Stimulated activated CD4-positive, alpha-beta T cell treated with anti-CD3 and anti-CD28 coated beads, Interleukin-12 subunit alpha, Interleukin-12 subunit beta, amount 100 ng/mL, for 48 hours (primary cell): ENCODE data around the gene ZBTB32.
"Not testable (repeated sequence)": the region's sequence is repeated elsewhere in the genome, so short reads cannot be mapped to it uniquely, and the experiment has no call there.

Experiments
- DNase-seq, 3 donors: peaks; one replicate each; pipeline ENCODE4 v3.0.0-alpha.2; 2020; ENCODE audit warnings: low read depth in 2 of 3, low spot score in 1 of 3

The ZBTB32 gene, protein sequence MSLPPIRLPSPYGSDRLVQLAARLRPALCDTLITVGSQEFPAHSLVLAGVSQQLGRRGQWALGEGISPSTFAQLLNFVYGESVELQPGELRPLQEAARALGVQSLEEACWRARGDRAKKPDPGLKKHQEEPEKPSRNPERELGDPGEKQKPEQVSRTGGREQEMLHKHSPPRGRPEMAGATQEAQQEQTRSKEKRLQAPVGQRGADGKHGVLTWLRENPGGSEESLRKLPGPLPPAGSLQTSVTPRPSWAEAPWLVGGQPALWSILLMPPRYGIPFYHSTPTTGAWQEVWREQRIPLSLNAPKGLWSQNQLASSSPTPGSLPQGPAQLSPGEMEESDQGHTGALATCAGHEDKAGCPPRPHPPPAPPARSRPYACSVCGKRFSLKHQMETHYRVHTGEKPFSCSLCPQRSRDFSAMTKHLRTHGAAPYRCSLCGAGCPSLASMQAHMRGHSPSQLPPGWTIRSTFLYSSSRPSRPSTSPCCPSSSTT

DNA sequence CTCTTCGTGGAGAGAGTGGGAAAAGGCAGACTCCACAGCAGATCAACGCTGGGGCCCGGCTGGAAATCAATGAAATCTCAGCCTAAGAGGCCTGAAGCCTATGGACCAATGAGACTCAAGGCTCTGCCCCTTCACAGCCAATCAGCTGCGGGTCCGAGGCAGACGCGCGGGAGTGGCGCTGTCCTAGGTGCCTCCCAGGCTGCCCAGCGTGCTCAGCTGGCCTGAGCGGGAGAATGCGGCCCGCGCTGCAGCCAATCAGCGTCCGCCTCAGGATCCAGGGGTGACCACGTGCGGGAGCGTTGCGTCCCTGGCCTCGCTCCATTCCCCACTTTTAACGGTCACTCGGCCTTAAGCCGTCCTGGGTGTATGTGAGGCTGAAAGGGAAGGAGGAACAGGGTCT lies at the start of gene ZBTB32:
Gene ZBTB32, plus strand, starts transcription at position 341 of the 400 bp plus-strand sequence. CDS start 10,069 bp downstream, outside the sequence.
- no peak for DNase-seq

GRCh38 chr19:35654828-35655227 lies 49.5 kb upstream of the ZBTB32 start:
- not testable (repeated sequence) for DNase-seq

DNA sequence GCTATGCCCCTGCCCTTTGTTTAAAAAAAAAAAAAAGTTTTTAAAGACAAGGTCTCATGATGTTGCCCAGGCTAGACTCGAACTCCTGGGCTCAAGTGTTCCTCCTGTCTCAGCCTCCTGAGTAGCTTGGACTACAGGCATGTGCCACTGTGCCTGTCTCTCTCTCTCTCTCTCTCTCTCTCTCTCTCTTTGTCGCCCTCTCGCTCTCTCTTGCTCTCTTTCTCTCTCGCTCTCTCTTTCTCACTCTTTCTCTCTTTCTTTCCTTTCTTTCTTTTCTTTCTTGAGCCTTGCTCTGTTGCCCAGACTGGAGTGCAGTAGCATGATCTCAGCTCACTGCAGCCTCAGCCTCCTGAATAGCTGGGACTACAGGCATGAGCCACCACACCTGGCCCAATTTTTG lies 48.8 kb upstream of the ZBTB32 start:
- DNase-seq: no peak

GRCh38 chr19:35656700-35657099 lies 47.7 kb upstream of the ZBTB32 start:
- no peak for DNase-seq

DNA sequence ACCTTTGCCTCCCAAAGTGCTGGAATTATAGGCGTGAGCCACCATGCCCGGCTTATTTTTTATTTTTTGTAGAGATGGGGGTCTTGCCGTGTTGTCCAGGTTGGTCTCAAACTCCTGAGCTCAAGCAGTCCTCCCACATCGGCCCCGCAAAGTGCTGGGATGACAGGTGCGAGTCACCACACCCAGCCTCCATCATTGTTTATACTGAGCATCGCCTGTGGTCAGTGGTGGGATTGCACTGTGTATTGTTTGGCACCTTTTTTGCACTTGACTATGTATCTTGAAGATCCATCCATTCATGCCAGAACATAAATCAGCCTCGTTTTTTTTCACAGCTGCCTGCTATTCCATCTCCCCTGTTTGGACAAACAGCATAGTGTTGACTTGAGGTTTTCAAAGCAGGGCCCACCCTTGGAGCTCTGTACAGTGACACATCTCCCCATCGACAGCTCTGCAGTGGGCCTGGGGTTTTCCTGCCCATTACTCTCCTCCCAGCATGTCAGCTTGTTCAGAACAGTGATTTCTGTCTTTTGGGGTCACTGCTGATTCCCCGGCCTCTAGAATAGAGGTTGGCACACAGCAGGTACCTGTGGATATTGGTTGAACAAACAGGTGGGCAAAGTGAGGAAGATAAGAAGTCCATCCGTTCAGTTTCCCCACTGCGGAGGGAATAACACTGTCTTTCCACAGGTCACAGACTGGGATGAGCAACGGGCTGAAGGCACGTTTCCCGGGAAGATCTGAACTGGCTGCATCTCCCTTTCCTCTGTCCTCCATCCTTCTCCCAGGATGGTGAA lies 46.3 kb upstream of the ZBTB32 start:
- DNase-seq: no peak

GRCh38 chr19:35661995-35662340 lies 42.4 kb upstream of the ZBTB32 start:
- DNase-seq: no peak

GRCh38 chr19:35663981-35664380 lies 40.4 kb upstream of the ZBTB32 start:
- DNase-seq: no peak

DNA sequence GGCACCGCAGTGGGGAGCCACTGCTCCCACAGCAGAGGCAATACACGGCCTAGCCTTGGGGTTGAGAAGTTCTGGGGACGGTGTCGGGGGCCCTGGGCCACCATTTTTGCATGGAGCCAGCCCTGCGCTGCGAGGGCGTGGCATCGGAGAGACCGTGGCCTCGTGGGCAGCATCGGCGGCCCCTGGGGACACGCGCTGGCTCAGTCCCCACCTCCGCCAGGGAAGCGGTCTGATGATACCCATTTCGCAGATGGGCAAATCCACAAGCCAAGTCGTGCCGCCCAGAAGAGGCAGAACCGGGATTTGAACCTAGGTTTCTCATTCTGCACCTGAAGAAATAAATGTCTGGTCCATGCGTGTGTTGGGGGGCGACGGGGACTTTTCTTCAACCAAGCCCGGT lies 39.2 kb upstream of the ZBTB32 start:
- DNase-seq: no peak

- DNase-seq: no peak
Observed at GRCh38 chr19:35665604-35666003, 38.8 kb upstream of the ZBTB32 start.

DNA sequence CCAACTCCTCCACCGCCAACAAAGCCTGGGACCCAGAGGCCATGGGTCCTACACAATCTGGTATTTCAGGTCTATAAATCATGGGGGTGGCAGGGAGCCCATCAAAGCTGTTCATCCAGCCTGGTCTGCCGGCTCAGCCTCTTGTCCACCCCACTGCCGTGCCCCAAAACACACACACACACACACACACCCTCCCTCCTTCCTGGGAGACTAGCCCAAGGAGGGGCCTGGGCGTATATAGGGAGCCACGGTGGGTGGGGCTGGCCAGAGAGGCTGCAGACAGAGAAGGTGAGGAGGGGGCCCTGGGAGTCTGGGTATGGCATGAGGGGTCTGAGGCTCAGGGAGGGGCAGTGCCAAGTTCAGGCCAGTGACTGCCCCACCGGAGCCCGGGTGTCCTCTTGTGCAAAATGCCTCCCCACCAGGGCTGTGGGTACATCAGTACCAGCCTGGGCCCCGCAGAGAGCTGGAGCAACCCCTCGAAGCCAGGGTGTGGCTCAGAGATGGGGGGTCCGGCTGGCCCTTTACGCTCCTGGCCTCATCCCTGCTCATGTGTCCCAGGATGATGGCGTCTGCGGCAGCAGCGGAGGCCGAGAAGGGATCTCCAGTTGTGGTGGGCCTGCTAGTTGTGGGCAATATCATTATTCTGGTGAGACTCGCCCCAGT lies 38.0 kb upstream of the ZBTB32 start, which contains the start of gene UPK1A:
Gene UPK1A, plus strand, starts transcription at position 267 of the 663 bp plus-strand sequence. Its CDS starts 296 bp downstream, at position 563.
- DNase-seq: no peak

DNA sequence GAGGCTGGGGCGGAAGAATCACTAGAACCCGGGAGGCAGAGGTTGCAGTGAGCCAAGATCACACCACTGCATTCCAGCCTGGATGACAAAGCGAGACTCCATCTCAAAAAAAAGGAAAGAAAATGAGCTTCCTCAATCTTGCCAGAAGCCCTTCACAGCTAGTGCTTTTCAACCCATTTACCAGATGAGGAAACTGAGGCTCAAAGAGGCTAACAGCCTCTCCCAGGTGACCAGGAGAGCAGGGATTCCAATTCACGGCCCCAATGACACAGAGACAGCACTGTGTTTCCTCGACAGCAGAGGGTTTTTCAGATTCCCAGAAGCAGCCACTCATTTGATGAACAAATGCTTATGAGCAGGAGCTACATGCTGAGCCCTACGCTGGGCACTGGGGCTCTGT lies 34.8 kb upstream of the ZBTB32 start:
- no peak for DNase-seq

- DNase-seq: no peak
Observed at GRCh38 chr19:35669974-35670373, 34.4 kb upstream of the ZBTB32 start.

DNA sequence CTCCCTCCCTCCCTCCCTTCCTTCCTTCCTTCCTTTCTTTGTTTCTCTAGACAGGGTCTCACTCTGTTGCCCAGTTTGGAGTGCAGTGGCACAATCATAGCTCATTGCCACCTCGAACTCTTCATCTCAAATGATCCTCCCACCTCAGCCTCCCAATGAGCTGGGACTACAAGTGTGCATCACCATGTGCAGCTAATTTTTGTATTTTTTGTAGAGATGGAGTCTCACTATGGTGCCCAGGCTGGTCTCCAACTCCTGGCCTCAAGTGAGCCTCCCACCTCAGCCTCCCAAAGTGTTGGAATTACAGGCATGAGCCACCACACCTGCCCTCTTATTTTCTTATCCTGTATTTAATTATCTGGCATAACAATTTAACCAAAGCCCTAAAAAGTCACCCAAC lies 33.7 kb upstream of the ZBTB32 start:
- no peak for DNase-seq

DNA sequence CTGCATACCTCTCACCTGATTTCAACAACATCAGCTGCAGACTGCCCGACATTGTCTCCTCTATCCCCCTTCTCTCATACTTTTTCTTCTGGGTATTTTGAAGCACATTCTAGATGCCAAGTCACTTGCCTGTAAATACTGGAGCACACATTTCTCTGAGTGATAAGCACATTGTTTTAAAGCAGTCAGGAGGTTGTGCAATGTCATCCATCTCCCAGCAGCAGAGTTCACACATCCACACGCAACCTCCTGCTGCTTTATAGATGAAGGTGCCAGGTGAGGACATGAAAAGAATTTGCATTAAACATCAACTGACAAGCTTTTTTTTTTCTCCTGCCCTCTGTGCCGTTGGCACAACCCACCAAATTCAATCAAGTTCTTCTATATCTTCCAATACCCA lies 32.5 kb upstream of the ZBTB32 start:
- no peak for DNase-seq

GRCh38 chr19:35673121-35673804 lies 31.1 kb upstream of the ZBTB32 start:
- peak; percentile 41 to 55 (median 47) for DNase-seq

GRCh38 chr19:35675589-35676140 lies 28.7 kb upstream of the ZBTB32 start:
- no peak for DNase-seq

DNA sequence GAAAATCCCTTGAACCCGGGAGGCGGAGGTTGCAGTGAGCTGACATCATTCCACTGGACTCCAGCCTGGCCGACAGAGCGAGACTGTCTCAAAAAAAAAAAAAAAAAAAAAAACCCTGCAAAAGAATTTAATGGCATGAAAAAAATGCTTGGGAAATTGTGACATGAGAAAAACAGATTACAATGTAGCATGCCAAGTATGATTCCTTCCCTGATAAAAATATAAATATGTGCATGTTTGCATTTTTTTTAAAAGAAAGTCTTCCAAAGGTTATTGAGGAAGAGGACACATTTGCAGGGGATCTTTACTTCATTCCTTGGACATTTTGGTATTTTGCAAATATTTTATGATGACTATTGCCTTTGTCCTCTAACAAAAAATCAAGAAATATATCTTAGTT lies 14.5 kb upstream of the ZBTB32 start:
- DNase-seq: no peak

DNA sequence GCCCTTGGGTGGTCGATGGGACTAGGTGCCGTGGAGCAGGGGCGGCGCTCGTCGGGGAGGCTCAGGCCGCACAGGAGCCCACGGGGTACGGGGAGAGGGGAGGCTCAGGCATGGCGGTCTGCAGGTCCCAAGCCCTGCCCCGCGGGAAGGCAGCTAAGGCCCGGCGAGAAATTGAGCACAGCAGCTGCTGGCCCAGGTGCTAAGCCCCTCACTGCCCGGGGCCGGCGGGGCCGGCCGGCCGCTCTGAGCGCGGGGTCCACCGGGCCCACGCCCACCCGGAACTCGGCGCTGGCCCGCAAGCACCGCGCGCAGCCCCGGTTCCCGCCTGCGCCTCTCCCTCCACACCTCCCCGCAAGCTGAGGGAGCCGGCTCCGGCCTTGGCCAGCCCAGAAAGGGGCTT lies 13.3 kb upstream of the ZBTB32 start:
- DNase-seq: not testable (repeated sequence)

GRCh38 chr19:35692010-35692409 lies 12.3 kb upstream of the ZBTB32 start:
- DNase-seq: no peak

DNA sequence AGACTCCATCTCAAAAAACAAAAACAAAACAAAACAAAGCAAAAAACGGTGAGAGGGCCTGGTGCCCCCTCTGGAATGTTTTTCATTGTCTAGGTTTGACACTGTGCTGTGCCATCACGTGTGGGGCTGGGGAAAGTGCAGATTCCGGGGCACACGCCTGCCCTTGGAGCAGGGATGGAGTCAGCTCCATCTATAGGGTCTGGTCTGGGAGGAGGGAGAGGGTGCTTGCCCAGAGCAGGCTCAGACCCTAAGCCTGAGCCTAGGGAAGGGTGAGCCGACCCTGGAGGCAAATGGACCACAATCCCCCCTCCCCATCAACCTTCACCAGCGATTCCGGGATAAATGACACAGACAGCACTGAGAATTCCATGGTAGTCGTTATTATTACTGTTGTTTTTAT lies 10.9 kb upstream of the ZBTB32 start:
- DNase-seq: no peak
